ENCODE data around the gene MUC6.

The MUC6 gene

GRCh38 chr11:1060410-1060809, 23.9 kb upstream of the MUC6 start:
- no peak for TF ChIP-seq CTCF (IDR thresholded peaks at IDR 0.05; ENCODE audit: low read depth, low read length)
- no peak for DNase-seq (ENCODE audit: extremely low read depth, low read depth)

GRCh38 chr11:1059759-1060158, 23.2 kb upstream of the MUC6 start:
- no peak for DNase-seq (ENCODE audit: extremely low read depth, low read depth)

DNA sequence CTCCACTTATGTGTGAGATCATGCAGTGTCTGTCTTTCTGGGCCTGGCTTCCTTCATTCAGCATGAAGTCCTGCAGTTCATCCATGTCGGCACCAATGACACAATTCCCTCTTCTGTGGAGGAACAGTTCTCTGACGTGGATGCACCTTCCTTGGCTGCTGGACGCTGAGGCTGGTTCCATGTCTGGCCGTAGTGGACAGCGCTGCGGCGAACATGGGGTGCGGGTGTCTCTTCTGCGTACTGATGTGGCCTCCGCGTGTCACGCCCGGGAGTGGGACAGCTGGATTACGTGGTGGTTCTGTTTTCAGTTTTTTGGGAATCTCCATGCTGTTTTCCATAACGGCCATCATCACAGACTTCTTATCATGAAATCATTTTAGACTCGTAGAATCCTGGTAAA, 21.3 kb upstream of the MUC6 start:
- no peak for TF ChIP-seq CTCF (IDR thresholded peaks at IDR 0.05; ENCODE audit: low read depth, low read length)
- DNase-seq (ENCODE audit: extremely low read depth, low read depth) = no peak

More at GRCh38 chr11:1059759-1060158, 23.2 kb upstream of the MUC6 start:
- no peak for TF ChIP-seq CTCF (IDR thresholded peaks at IDR 0.05; ENCODE audit: low read depth, low read length)

DNA sequence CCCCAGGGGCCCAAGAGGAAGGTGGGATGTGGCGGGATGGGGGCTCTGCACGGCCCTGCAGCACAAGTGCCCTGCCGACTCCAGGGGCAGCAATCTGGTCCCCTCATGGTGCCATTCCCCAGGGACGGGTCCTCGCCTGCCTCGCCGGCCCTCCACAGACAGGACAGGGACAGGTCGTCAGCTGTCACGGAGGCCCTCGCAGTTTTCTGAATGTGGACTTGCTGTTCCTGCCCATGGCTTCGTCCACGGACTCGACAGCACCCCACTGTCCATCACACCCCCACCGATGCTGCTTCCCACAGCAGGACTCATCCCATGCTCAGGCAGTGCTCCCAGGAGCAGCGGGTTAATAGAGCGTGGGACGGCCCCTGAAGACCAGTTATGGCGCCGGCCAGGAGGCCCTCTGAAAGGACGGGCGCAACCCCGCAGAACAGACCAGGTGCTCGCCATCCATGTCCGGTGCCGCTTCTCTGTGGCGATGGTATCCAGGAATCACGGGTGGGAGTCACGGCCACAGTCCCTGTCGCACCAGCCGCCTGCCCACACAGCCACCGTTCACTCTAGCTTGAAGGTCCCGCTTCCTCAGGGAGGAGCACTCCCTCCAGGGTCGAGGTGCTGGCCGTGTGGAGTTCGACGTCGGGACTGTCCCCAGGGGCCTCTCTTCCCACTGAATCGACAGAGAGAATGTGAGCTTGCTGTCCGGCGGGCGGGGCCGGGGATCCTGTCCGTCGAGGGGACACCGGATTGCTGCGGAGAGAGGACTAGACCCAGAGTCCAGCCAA, 19.7 kb upstream of the MUC6 start:
- DNase-seq (ENCODE audit: extremely low read depth, low read depth) = no peak
- no peak for TF ChIP-seq CTCF (IDR thresholded peaks at IDR 0.05; ENCODE audit: low read depth, low read length)

DNA sequence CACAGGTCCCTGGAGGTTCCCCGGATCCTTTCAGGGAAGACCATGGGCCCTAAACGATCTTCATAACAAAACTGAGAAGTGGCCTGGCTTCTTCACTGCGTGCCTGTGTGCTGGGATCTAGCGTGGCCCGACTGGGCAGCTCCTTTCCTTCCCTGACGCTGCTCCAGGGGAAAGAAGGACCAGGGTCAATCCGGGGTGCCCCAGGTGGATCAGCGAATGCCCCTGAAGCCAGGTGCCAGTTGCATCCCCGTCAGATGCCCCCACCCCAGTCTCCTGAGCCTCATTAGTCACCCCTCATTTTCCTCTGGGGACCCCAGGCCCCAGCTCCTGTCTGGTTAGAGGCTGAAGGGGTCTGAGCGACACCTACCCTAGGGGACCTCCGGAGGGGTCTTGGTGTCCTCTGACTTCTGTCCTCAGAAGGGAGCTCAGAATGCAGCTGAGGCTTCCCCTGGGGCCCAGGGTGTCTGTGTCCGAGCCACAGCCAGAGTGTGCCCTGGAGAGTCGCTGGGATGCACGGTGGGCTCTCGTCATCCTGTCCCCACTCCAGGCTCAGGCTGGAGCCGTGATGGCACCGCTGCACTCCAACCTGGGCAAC, 18.7 kb upstream of the MUC6 start:
- no peak for TF ChIP-seq CTCF (IDR thresholded peaks at IDR 0.05; ENCODE audit: low read depth, low read length)
- DNase-seq (ENCODE audit: extremely low read depth, low read depth) = no peak

DNA sequence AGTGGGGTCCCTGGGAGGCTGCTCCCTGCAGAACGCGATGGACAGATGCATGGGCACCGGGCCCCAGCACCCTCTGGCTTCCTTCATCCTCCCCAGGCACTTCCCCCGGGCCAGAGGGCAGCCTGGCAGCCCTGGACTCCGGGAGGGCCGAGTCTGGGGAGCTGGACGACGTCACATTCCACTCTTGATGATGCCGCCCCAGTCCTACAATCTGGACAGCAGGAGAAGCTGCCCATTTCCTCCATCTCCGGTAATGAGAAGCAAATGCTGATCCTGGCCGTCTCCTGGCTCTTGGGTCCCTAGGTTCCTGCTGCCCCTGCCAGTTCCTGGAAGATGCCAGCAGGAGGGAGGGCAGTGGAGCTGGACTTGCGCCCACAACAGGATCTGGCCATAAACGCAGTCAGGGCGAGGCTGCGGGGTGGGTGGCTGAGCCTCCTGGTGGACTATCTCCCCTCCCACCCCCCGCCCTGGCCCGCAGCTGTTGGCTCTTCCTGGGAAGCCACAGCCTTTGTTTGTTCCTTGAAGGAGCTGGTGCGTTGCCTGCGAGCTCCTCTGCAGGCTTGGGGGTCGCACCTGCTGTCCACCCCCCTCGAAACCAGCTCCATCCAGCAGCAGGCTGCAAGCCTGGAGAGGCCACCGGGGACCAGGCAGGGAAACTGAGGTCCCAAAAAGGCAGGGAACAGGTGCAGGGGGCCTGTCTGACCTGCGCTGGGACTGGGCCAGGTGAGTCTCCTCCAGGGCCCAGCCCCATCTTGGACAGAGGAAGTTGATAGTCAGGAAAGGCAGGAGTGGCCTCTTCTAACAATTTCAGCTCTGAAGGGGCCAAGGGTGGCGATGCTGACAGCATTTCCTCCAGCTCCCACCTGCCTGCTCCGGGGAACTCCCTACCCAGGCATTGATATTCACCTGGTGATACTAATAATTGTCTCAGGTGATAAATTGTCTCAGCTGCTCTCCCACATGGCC, 17.9 kb upstream of the MUC6 start:
- TF ChIP-seq CTCF (IDR thresholded peaks at IDR 0.05; ENCODE audit: low read depth, low read length) = no peak
- peak; percentile 23 for DNase-seq (ENCODE audit: extremely low read depth, low read depth)
